Limb (tissue), 2 donors: ENCODE measurements around the gene IGSF21.

Source experiments
- DNase-seq, 2 donors: peaks; one replicate each; pipeline ENCODE4 v3.0.0-alpha.2; 2016; ENCODE audit errors: extremely low spot score in 2 of 2

The IGSF21 gene

GRCh38 chr1:18292531-18292930 is 184.9 kb downstream of the IGSF21 start:
- no peak for DNase-seq

GRCh38 chr1:18293291-18293690 is 185.7 kb downstream of the IGSF21 start:
- DNase-seq: no peak

- DNase-seq: no peak
Measured at GRCh38 chr1:18294437-18295176, 187.0 kb downstream of the IGSF21 start.

GRCh38 chr1:18297896-18298648 is 190.5 kb downstream of the IGSF21 start:
- DNase-seq: no peak

DNA sequence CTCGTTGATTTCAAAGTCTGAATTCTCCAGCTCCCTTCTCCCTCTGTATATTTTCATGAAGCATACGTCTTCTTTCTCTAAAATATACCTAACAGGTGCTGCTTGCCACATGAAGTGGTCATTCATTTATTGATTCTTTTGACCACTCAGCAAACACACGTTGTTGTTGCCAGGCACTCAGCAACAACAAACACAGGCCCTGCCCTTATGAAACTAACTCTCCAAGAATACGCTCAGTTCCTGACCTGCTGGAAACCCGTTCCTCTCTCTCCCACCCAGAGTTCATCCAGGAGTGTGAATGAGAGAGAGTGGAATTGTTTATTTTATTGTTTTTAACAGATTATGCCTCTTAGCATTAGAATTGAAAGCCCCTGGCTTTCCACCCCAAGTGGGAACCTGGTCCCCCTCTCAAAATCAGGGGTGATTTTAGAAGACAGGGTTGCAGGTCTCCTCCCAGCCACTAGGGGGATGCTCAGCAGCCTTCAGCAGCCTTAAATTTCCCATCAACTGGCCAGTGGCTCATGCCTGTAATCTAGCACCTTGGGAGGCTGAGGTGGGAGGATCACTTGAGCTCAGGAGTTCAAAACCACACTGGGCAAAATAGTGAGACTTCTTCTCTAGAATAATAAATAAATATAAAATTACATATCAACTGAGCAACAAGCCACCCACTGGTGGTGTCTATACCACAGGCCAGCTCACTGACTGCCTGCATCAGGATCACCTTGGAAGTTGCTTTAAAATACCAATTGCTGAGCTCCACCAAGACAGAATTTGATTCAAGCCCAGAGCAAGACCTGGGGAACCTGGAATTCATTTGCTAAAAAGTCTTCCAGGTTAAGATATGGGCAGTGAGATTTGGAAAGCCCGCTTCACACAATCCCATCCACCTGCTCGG is 192.1 kb downstream of the IGSF21 start:
- no peak for DNase-seq

- DNase-seq: no peak
Measured at GRCh38 chr1:18300376-18300775, 192.8 kb downstream of the IGSF21 start.

DNA sequence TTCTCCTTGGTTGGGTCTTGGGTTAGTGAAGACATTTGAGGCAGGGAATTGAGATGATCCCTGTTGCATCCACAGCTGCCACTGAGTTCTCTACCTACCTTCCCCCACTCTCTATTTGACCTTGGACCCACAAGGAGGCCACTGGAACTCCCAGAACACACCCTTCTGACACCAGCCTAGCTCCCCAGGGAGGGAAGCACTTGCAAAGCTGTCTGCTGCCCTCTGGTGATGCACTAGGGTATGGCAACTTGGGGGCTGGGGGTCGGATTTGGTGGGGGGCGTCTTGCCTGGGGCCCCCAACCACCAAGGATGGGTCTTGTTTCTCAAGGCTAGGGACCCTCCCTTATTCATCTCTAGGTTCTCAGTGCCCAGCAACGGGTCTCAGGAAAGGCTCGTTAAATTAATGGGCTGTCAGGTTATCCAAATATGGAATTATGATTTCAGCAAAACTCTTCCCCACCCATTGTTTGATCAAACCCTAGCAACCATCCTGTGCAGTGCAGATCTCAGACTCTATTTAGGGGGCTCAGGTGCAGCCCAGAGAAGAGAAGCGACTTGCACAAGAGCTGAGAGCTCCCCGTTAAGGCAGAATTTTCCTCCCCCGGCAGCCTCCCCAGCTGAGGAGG is 195.3 kb downstream of the IGSF21 start:
- no peak for DNase-seq

GRCh38 chr1:18304151-18304869 is 196.7 kb downstream of the IGSF21 start:
- no peak for DNase-seq

GRCh38 chr1:18305182-18305795 is 197.7 kb downstream of the IGSF21 start:
- DNase-seq: no peak

DNA sequence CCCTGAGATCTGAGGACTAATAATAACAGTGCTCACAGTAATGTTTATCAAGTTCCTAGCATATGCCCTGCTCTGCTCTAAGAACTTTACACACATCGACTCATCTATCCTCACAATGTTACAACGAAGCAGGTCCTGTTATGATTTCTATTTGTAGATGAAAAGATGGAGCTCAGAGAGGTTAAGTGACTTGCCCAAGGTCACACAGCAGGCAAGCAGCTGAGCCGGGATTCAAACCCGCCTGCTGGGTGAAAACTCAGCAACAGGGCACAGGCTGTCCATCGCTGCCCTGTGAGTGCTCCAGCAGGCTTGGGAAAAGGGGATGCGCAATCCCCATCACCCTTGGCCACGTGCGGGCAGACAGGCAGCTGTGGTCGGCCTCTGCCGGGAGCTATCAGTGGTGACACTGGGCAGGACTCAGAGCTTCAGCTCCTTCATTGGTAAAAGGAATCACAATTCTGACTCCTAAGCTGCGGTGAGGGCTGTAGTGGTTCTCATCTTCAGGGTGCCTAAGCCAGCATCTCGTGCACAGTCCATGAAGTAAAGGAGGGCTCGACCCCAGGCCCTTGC is 199.8 kb downstream of the IGSF21 start:
- DNase-seq: no peak

DNA sequence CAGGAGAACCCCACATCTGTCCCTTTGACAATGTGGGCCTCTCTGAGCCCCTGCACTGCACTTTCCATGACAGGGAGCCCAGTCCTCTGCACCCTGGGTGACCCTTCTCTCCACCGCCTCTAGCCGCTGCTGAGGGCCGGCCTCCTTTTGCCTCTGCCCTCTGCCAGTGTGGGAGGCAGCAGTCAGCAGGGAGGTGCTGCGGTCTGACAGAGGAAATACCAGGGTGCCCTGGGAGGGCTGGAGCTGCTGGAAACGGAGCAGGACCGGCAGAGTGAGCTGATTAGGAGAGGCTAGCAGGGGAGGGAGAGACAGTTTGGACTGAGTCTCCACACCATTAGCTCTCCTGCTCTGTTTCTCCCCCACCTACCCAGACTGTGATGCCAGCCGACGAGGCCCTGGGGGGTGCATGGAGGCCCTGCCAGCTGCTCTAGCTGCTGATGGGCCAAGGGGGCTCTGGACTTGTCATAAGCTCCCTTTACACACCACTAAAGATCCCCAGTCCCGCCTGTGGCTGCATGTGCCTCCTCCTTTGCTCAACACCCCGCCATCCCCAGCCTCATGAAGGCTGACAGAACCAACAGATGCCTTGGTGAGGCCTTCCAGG is 202.1 kb downstream of the IGSF21 start:
- no peak for DNase-seq

GRCh38 chr1:18312961-18313360 is 205.4 kb downstream of the IGSF21 start:
- DNase-seq: no peak

- DNase-seq: no peak
Measured at GRCh38 chr1:18313523-18313922, 205.9 kb downstream of the IGSF21 start.

DNA sequence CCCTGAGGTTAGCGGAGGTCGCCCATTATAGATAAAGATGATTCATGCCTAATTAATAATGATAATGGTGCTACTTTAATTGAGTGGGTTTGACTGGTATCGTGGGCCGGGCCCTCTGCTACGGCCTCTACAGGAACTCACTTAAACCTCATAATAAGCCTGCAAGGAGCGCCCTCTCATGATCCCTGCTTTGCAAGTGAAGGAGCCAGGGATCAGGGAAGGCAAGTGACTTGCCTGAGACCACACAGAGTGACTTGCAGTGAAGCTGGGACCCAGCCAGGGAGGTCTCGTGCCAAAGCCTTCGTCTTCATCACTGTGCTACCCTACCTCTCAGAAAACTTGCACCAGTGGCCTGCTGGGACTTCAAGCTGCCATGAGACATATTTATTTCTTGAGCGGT is 206.8 kb downstream of the IGSF21 start:
- DNase-seq: no peak

DNA sequence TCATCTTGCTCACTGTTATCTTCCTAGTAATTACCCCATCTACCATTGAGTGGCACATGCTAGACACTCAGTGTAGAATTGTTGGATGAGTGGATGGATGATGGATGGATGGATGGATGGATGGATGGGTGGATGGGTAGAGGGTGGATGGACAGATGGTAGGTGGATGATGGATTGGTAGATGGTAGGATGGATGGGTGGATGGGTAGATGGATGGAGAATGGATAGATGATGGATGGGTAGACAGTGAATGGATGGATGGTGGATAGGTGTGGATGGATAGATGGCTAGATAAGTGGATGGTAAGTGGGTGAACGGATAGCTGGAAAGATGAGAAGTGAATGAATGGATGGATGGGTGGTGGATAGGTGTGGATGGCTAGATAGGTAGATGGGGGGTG is 207.9 kb downstream of the IGSF21 start:
- no peak for DNase-seq

GRCh38 chr1:18316764-18317163 is 209.2 kb downstream of the IGSF21 start:
- no peak for DNase-seq

DNA sequence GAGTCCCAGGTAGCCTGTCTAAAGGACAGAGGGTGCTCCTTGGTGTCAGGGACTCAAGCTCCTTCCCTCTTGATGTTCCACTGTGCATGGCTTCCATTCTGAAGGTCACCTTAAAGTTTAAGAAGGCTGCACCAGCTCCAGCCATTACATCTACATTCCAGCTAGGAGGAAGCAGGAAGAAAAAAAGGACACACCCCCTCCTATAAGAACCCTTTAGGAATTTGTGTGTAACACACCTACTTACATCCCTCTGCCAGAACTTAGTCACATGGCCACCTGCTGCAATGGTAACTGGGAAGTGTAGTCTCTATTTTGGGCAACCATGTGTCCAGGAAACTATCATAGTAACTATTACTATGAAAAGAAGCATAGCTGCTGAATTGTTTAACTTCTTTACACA is 211.5 kb downstream of the IGSF21 start:
- no peak for DNase-seq

DNA sequence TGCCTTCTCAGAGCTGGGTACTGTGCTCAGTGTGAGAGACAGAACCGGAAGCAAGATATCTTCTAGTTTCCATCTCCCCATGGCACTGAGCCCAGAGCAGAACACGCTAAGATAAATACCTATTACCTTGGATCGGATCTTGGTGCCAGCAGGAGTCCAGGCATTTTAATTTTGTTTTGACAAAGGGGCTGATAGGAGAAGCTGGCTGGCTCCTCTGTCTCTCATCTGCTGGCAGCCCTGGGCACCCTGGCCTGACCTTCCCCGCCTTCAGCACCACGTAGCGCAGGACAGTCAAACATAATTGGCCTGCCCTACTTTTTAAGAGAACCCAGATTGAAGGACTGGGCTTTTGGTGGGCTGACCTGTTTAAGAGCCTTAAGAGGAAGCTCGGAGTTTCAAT is 212.5 kb downstream of the IGSF21 start:
- no peak for DNase-seq

- no peak for DNase-seq
Measured at GRCh38 chr1:18322368-18323032, 214.9 kb downstream of the IGSF21 start.
